Measurements from ENCODE around the gene ACTN3.
A peak's percentile ranks its signal among the peaks of the same experiment; 100 is the strongest.
"Not testable (repeated sequence)": the region's sequence is repeated elsewhere in the genome, so short reads cannot be mapped to it uniquely, and the experiment has no call there.

Gene ACTN3

DNA sequence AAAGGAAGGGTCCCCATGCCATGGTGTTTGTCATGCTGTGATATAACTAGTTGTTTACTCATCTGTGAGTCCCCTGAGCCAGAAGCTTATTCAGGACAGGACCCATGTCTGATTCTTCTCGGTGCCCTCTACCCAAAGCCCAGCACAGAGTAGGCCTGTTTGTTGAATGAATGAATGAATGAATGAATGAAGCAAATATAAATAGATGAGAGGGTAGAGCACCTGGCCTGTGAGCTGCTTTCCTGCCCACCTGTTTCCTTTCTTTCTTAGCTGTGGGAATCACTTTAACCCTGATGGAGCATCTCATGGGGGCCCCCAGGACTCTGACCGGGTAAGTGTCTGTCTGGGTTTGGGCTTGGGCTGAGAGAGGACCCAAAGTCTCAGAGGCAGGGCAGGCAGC is 53.5 kb downstream of the ACTN3 start:
- DNase-seq (ENCODE audit: low spot score): no peak

DNA sequence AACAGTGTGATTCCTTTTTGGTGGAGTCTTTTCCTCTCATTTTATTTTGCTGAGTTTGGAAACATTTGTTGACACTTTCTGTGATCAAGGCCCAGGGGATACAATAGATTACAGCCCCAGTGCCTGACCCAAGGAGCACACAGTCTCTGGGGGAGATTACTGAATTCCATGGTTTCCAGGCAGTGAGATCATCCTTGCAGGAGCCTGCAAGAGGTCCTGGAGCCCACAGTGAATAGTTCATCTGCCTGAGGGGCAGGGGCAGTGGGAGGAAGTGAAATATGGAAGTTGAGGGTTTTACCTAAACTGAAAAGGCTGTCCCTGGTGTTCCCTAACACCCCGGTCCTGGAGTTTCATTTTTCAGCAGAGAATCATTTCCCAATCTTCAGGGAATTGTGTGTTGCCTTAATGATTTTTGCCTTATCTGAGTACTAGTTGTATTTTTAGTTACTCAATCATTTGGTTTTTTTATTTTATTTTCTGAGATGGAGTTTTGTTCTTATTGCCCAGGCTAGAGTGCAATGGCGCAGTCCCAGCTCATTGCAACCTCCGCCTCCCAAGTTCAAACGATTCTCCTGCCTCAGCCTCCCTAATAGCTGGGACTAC is 54.0 kb downstream of the ACTN3 start:
- no peak for DNase-seq (ENCODE audit: low spot score)

DNA sequence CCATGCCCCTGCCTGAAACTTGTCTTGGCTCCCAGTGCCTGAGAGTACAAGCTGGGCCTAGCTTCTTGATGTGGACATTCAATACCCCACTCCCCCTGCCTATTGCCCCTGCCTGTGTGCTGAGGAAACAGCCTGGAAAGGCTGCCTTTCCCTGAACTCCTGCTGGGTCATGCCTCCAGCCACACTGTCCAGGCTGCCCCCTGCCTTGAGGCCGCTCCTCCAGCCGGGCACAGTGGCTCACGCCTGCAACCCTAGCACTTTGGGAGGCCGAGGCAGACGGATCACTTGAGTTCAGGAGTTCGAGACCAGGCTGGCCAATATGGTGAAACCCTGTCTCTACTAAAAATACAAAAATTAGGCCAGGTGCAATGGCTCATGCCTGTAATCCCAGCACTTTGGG is 56.4 kb downstream of the ACTN3 start:
- DNase-seq (ENCODE audit: low spot score): no peak

DNA sequence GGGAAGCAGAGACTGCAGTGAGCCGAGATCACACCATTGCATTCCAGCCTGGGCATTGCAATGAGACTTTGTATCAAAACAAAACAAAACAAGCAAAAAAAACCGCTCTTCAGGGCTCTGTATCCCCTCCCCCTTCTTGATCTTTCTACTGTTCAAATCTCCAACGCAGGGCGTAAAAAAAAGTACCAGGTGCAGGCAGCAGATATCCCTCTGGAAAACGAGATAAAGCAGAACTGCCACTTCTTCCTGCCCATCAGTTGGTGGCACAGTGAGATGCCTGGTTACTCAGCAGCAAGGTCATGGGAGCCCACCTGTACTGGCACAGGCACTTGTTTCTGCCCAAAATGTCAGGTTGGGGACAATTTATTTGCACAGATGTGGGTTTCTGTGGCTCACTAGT is 57.5 kb downstream of the ACTN3 start:
- DNase-seq (ENCODE audit: low spot score): no peak

DNA sequence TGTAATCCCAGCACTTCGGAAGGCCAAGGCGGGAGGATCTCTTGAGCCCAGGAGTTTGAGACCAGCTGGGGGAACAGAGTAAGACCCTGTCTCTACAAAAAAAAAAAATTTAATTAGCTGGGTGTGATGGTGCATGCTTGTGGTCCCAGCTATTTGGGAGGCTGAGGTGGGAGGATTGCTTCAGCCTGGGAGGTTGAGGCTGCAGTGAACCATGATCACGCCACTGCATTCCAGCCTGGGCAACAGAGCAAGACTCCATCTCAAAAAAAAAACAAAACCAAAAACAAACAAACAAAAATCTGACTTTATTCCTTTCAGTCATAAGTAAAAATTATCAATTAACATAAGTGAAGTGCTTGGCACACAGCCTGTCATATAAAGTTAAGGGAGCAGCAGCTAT is 59.9 kb downstream of the ACTN3 start:
- not testable (repeated sequence) for DNase-seq (ENCODE audit: low spot score)

DNA sequence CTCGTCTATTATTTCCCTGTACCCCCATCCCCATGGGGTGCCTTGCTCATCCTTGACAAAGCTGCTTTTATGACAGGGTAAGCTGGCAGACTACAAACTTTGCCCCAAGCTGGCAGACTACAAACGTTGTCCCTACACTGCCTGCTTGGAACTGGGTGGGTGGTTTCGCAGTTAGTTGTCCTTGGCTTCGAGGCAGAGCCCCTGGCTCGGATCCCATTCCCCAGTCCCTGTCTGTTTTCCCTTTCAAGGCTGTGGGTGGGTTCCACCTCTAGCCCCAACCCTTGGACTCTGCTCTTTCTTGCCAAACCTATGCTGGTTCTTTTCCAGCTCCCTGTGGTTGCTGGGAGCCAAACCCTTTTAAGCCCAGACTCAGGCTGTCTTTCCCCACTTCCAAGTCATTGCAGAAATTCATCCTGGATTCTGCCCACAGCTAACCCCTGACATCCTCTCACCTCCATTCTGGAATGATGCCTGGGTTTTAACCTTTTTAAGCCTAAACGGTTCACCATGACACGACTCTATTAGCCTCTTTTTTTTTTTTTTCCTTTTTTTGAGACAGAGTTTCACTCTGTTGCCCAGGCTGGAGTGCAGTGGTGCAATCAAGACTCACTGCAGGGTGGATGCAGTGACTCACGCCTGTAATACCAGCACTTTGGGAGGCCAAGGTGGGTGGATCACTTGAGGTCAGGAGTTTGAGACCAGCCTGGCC is 60.6 kb downstream of the ACTN3 start:
- peak; percentile 60 for DNase-seq (ENCODE audit: low spot score)

DNA sequence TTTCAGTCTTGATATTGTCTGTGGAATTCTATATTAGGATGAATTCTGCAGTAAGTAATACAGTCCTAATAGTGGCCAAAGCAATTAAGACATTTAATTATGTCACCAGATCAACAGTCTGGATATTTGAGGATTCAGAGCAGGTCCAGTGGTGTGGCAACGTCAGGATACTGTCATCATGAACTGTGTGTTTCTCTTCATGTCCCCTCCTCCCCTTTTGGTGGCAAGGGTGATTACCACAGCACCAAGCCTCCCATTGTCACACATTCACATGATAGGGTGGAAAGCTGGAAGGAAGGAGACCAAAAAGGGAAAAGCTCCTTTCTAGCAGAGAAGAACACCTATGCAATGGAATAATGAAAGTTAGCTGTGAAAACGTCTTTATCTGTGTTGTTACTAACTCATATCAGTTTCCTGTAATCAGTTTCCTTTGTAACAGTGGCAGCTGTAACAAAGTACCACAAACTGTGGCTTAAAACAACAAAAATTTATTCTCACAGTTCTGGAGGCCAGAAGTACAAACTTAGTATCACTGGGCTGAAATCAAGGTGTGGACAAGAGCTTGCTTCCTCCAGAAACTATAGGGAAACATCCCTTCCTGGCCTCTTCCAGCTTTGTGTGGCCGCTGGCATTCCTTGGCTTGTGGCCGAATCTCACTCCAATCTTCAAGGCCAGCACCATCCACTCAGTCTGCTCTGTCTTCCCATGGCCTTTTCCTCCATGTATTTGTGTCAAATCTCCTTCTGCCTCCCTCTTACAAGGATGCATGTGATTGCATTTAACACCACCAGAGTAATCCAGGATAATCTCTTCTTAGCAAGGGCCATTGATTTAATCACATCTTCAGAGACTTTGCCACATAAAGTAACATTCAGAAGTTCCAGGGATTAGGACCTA is 63.3 kb downstream of the ACTN3 start:
- DNase-seq (ENCODE audit: low spot score): no peak

DNA sequence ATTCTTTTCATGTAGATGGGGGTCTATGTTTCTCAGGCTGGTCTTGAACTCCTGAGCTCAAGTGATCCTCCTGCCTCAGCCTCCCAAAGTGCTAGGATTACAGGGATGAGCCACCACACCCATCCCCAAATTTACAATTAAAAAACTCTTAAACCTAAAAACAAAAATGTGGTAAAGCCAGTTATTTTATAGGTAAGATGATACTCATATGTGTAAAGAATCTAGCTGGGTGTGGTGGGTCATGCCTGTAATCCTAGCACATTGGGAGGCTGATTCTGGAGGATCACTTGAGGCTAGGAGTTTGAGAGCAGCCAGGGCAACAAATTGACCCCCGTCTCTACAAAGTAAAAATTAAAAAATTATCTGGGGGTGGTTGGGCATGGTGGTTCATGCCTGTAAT is 65.8 kb downstream of the ACTN3 start:
- DNase-seq (ENCODE audit: low spot score): no peak
